Endothelial cell of umbilical vein (primary cell): Measurements from ENCODE around the gene LCE1F. TPM values are rescaled to one million over a fixed set of nuclear protein-coding genes. Genes with fewer than 3 reads are reported as not detected.

Experiments used
- BruUV-seq: library from RNA; stranded (reverse); fragments of 400-500 nt; replicated peaks from 2 replicates; lab custom pipeline; 2021; lab: Mats Ljungman, UMichigan
- CTCF ChIA-PET: fragments of 300-600, 350-600 bp; sonication (Branson Sonifier 250); formaldehyde crosslinking; loops from one replicate; lab custom pipeline; 2021; ENCODE audit warnings: antibody characterized with exemption, inconsistent platforms; lab: Charles Lee
- POLR2A ChIA-PET: fragments of 300-600, 350-600 bp; sonication (Branson Sonifier 250); formaldehyde crosslinking; loops from one replicate; lab custom pipeline; 2021; ENCODE audit warnings: antibody characterized with exemption, inconsistent platforms; lab: Charles Lee
- DNase-seq: peaks from one replicate; pipeline ENCODE4 v3.0.0-alpha.2; 2011; ENCODE audit warnings: low read depth, low spot score
- FAIRE-seq: peaks from 2 replicates; lab custom pipeline; 2011; peaks lifted over from hg19 to GRCh38; lab: Jason Lieb, UNC
- H2AFZ ChIP-seq: 2 replicates; pipeline ENCODE4 v1.6.0; 2012; ENCODE audit warnings: low read depth, low read length, control low read depth, inconsistent platforms
- H3K27ac ChIP-seq: 2 replicates; pipeline ENCODE4 v1.5.1; 2011; ENCODE audit warnings: low read depth, mild to moderate bottlenecking, control low read depth, low read length, moderate library complexity; ENCODE audit not compliant: insufficient read depth
- H3K27me3 ChIP-seq, 2 experiments: 2 replicates each; pipeline versions ENCODE4 v1.6.0 to v1.6.1; 2011; ENCODE audit warnings: low read length in 2 of 2, mixed read lengths in 1 of 2; ENCODE audit not compliant: control insufficient read depth in 2 of 2, insufficient read depth in 2 of 2
- H3K36me3 ChIP-seq, 2 experiments: 2 replicates in 1 of 2; 3 replicates in 1 of 2; pipeline ENCODE4 v1.5.1; 2011; ENCODE audit warnings: low read length in 2 of 2, mild to moderate bottlenecking in 1 of 2, moderate library complexity in 1 of 2; ENCODE audit not compliant: control insufficient read depth in 2 of 2, insufficient read depth in 2 of 2; ENCODE audit errors: extremely low read depth in 1 of 2
- H3K4me1 ChIP-seq: 3 replicates; pipeline ENCODE4 v1.5.1; 2011; ENCODE audit warnings: mild to moderate bottlenecking, low read length; ENCODE audit not compliant: control insufficient read depth, insufficient read depth; ENCODE audit errors: extremely low read depth
- H3K4me2 ChIP-seq: 2 replicates; pipeline ENCODE4 v1.6.1; 2011; ENCODE audit warnings: low read length, control low read depth, mixed read lengths; ENCODE audit not compliant: insufficient read depth
- H3K4me3 ChIP-seq, 3 experiments: fragments of 200-600 bp in 1 of 3; sonication (generic), shearing (Covaris generic) in 1 of 3; replicated peaks in 1 of 3; 2 replicates each; pipeline ENCODE4 v1.5.1; 2011 to 2016; ENCODE audit warnings: control low read depth in 3 of 3, low read length in 3 of 3, mild to moderate bottlenecking in 2 of 3, inconsistent platforms in 1 of 3, low read depth in 1 of 3, moderate library complexity in 1 of 3; ENCODE audit not compliant: insufficient read depth in 1 of 3
- H3K79me2 ChIP-seq: 2 replicates; pipeline ENCODE4 v1.6.0; 2012; ENCODE audit warnings: low read length, inconsistent platforms; ENCODE audit not compliant: control insufficient read depth, insufficient read depth
- H3K9ac ChIP-seq: replicated peaks from 2 replicates; pipeline ENCODE3; 2011; ENCODE audit warnings: low read length, control low read depth; ENCODE audit not compliant: insufficient read depth; ENCODE audit errors: extremely low read depth
- H3K9me1 ChIP-seq: replicated peaks from 3 replicates; pipeline ENCODE4 v1.6.0; 2011; ENCODE audit warnings: mild to moderate bottlenecking, low read length; ENCODE audit not compliant: control insufficient read depth, insufficient read depth; ENCODE audit errors: extremely low read depth
- H3K9me3 ChIP-seq: replicated peaks from 2 replicates; pipeline ENCODE4 v1.5.1; 2012; ENCODE audit warnings: low read length, inconsistent platforms; ENCODE audit not compliant: control insufficient read depth, insufficient read depth
- H4K20me1 ChIP-seq: replicated peaks from 2 replicates; pipeline ENCODE3; 2011; ENCODE audit warnings: mild to moderate bottlenecking, low read length; ENCODE audit not compliant: control insufficient read depth, insufficient read depth; ENCODE audit errors: extremely low read depth
- CTCF ChIP-seq, 2 donors: IDR thresholded peaks; 1 replicate in 1 of 2; 2 replicates in 1 of 2; pipeline ENCODE4 v1.5.1; 2011; ENCODE audit warnings: low read length in 2 of 2, mild to moderate bottlenecking in 2 of 2, moderate library complexity in 2 of 2, control low read depth in 1 of 2, inconsistent platforms in 1 of 2, low read depth in 1 of 2; ENCODE audit not compliant: insufficient read depth in 1 of 2; ENCODE audit errors: extremely low read depth in 1 of 2
- EZH2 ChIP-seq: IDR thresholded peaks from 2 replicates; pipeline ENCODE4 v1.6.1; 2012; ENCODE audit warnings: borderline replicate concordance, low read depth, mild to moderate bottlenecking, moderate library complexity, low read length, inconsistent platforms; ENCODE audit not compliant: severe bottlenecking
- FOS ChIP-seq: IDR thresholded peaks from 2 replicates; pipeline ENCODE4 v1.6.1; 2011; ENCODE audit warnings: mild to moderate bottlenecking, low read length, moderate library complexity, borderline replicate concordance; ENCODE audit not compliant: insufficient read depth
- GATA2 ChIP-seq: IDR thresholded peaks from 2 replicates; pipeline ENCODE4 v1.7.0; 2011; ENCODE audit warnings: low read depth, mild to moderate bottlenecking, moderate library complexity, mixed read lengths, low read length; ENCODE audit not compliant: insufficient read length, insufficient read depth
- JUN ChIP-seq: IDR thresholded peaks from 2 replicates; pipeline ENCODE4 v1.6.1; 2011; ENCODE audit warnings: borderline replicate concordance, low read depth; ENCODE audit not compliant: insufficient read length, insufficient read depth
- MAX ChIP-seq: IDR thresholded peaks from 2 replicates; pipeline ENCODE4 v1.6.1; 2011; ENCODE audit not compliant: insufficient read depth, insufficient read length
- MYC ChIP-seq: IDR thresholded peaks from one replicate; pipeline ENCODE4 v1.6.1; 2011; ENCODE audit warnings: mild to moderate bottlenecking, low read depth, low read length
- POLR2A ChIP-seq: IDR thresholded peaks from 2 replicates; pipeline ENCODE4 v1.6.1; 2012; ENCODE audit warnings: low read depth, mild to moderate bottlenecking, control low read depth, low read length
- POLR2AphosphoS5 ChIP-seq: IDR thresholded peaks from 2 replicates; pipeline ENCODE4 v1.6.1; 2012; ENCODE audit warnings: low read depth, mild to moderate bottlenecking, control low read depth, low read length, moderate library complexity; ENCODE audit not compliant: insufficient read depth
- dilution Hi-C: fragments of 300-500 bp; cut with MboI; formaldehyde crosslinking; loops from one replicate; pipeline ENCODE4 v1.15.0; 2019; ENCODE audit warnings: low sequenced_read_pairs; ENCODE audit not compliant: extremely low pct_ligation_motif_present
- intact Hi-C: fragments of 100-400 bp; cut with micrococcal nuclease; formaldehyde crosslinking; loops from one replicate; pipeline ENCODE4 v1.10.0; 2022
- polyA plus RNA-seq, 4 experiments: library from polyadenylated mRNA; depleted of rRNA in 3 of 4; stranded (reverse) in 3 of 4; unstranded in 1 of 4; fragments of >200 nt; gene quantifications; 2 replicates each; pipeline versions ENCODE4 v1.2.1 to v1.2.3, GENCODE V29; 2011 to 2012; ENCODE audit warnings: missing spikeins in 1 of 4
- total RNA-seq: library from RNA; stranded (reverse); gene quantifications from 2 replicates; pipeline ENCODE4 v1.2.3, GENCODE V29; 2021

Gene LCE1F
- total and polyA plus RNA-seq, 2 donors (not counting 3 experiments of a cell fraction or from before 2014, with no cell fraction given) = not detected

- Histone ChIP-seq H3K27me3 (no peaks in the 10 kb centered on the region), H3K27ac (no peak overlapping the region), H3K9ac (no peak overlapping the region), H3K79me2 (no peaks in the 10 kb centered on the region), H3K9me1 (no peaks in the 10 kb centered on the region), H3K9me3 (no peaks in the 10 kb centered on the region), H3K4me3 (no peak overlapping the region), H4K20me1 (no peaks in the 10 kb centered on the region), H2AFZ (no peak overlapping the region), H3K4me2 (no peak overlapping the region), H3K4me1 (no peaks in the 10 kb centered on the region), H3K36me3 (no peaks in the 10 kb centered on the region)
- TF ChIP-seq CTCF (IDR thresholded peaks at IDR 0.05; ENCODE audit: extremely low read depth in 1 of 2, insufficient read depth in 1 of 2, low read depth in 1 of 2, low read length in 2 of 2) (no peak), POLR2AphosphoS5 (no peak), JUN (no peak), EZH2 (no peak), POLR2A (no peak), GATA2 (no peak), MYC (no peak), FOS (no peak), MAX (no peak)
- CTCF ChIA-PET = no interaction called here
- POLR2A ChIA-PET = no interaction called here
- intact Hi-C loops = no loop called here
- no TSS peak for BruUV-seq
- dilution Hi-C loops = no loop called here
- FAIRE-seq (no peak), DNase-seq (no peak)
These were observed 18.1 kb upstream of the LCE1F start for GRCh38 chr1:152756872-152757271.
